Karpas-422 (cell line): Measurements from ENCODE around the gene PSMD2. TPM values are rescaled to one million over a fixed set of nuclear protein-coding genes. Genes with fewer than 3 reads are reported as not detected.

Source experiments
- DNase-seq: peaks from one replicate; pipeline ENCODE4 v3.0.0-alpha.2; 2015
- H2AFZ ChIP-seq: fragments of 200-600 bp; sonication (generic); 2 replicates; pipeline ENCODE4 v1.6.1; 2014; ENCODE audit warnings: antibody characterized with exemption, low read length, mixed read lengths
- H3K27ac ChIP-seq: fragments of 200-600 bp; sonication (generic); 2 replicates; pipeline ENCODE4 v1.5.1; 2014; ENCODE audit warnings: mild to moderate bottlenecking, low read length, moderate library complexity
- H3K27me3 ChIP-seq: fragments of 200-600 bp; sonication (generic); 2 replicates; pipeline ENCODE4 v1.6.1; 2014; ENCODE audit warnings: low read length, mixed read lengths
- H3K36me3 ChIP-seq: fragments of 200-600 bp; sonication (generic); 2 replicates; pipeline ENCODE4 v1.6.1; 2014; ENCODE audit warnings: low read length, mixed read lengths; ENCODE audit not compliant: insufficient read depth
- H3K4me1 ChIP-seq: fragments of 200-600 bp; sonication (generic); 2 replicates; pipeline ENCODE4 v1.6.1; 2014; ENCODE audit warnings: mild to moderate bottlenecking, low read length, mixed read lengths
- H3K4me2 ChIP-seq: fragments of 200-600 bp; sonication (generic); 2 replicates; pipeline ENCODE4 v1.6.1; 2014; ENCODE audit warnings: low read length, low read depth, mild to moderate bottlenecking; ENCODE audit not compliant: poor library complexity, severe bottlenecking
- H3K4me3 ChIP-seq: fragments of 200-600 bp; sonication (generic); 2 replicates; pipeline ENCODE4 v1.5.1; 2014; ENCODE audit warnings: mild to moderate bottlenecking, antibody characterized with exemption, low read length, mixed read lengths
- H3K79me2 ChIP-seq: fragments of 200-600 bp; sonication (generic); 2 replicates; pipeline ENCODE4 v1.6.1; 2014; ENCODE audit warnings: mild to moderate bottlenecking, low read length, mixed read lengths
- H3K9ac ChIP-seq: fragments of 200-600 bp; sonication (generic); 2 replicates; pipeline ENCODE4 v1.6.0; 2014; ENCODE audit warnings: low read length
- H3K9me2 ChIP-seq: fragments of 200-600 bp; sonication (generic), shearing (Covaris generic); replicated peaks from 2 replicates; pipeline ENCODE4 v1.6.0; 2014; ENCODE audit warnings: mild to moderate bottlenecking, low read length, moderate library complexity; ENCODE audit not compliant: insufficient read depth
- H3K9me3 ChIP-seq: fragments of 300-700, 200-600 bp; sonication (generic); 2 replicates; pipeline ENCODE4 v1.6.1; 2014; ENCODE audit warnings: low read length, mixed read lengths
- H4K20me1 ChIP-seq: fragments of 200-600 bp; sonication (generic); 2 replicates; pipeline ENCODE4 v1.6.1; 2014; ENCODE audit warnings: mild to moderate bottlenecking, antibody characterized with exemption, low read length, low read depth; ENCODE audit not compliant: insufficient read depth
- total RNA-seq: library from RNA; depleted of rRNA; stranded (reverse); fragments of >200 nt; shearing (Covaris generic); gene quantifications from 2 replicates; pipeline ENCODE4 v1.2.3, GENCODE V29; 2014; ENCODE audit warnings: low replicate concordance

The PSMD2 gene
- total RNA-seq, 1 experiment from 2014 or later = 235 TPM

GRCh38 chr3:184316792-184317191 is 17.8 kb downstream of the PSMD2 start:
- Histone ChIP-seq H3K27ac (no peak overlapping the region; the same call in 1 of the 2 replicates), H3K9me2 (no peaks in the 10 kb centered on the region), H2AFZ (no peak overlapping the region), H3K4me2 (peak overlapping the region; percentile 95), H3K4me1 (peaks cover 32% of the 10 kb centered on the region), H3K79me2 (peaks cover 70% of the 10 kb centered on the region), H3K36me3 (peaks cover 61% of the 10 kb centered on the region), H3K9ac (peak overlapping the region; percentile 99), H3K4me3 (peak overlapping the region; percentile 98), H3K9me3 (no peaks in the 10 kb centered on the region), H4K20me1 (peaks cover 67% of the 10 kb centered on the region), H3K27me3 (no peaks in the 10 kb centered on the region)
- DNase-seq = no peak

- DNase-seq = no peak
- Histone ChIP-seq H2AFZ (no peak overlapping the region), H4K20me1 (peaks cover 71% of the 10 kb centered on the region), H3K36me3 (peaks cover 65% of the 10 kb centered on the region), H3K4me2 (peak overlapping the region; percentile 95), H3K27me3 (no peaks in the 10 kb centered on the region), H3K27ac (no peak overlapping the region), H3K9me3 (no peaks in the 10 kb centered on the region), H3K9ac (peak overlapping the region; percentile 99; the same call in 1 of the 2 replicates), H3K9me2 (no peaks in the 10 kb centered on the region), H3K79me2 (peaks cover 74% of the 10 kb centered on the region), H3K4me3 (0 out of 2 replicates have a peak overlapping the region, but pooled peaks have one; percentile 98), H3K4me1 (peaks cover 32% of the 10 kb centered on the region)
These were observed 18.2 kb downstream of the PSMD2 start for GRCh38 chr3:184317201-184317600.

GRCh38 chr3:184320104-184320445 is 21.0 kb downstream of the PSMD2 start:
- DNase-seq = no peak
- no peak overlapping the region for H3K27ac ChIP-seq
- H3K4me3 ChIP-seq = no peak overlapping the region
- H3K36me3 ChIP-seq = peaks cover 92% of the 10 kb centered on the region
- no peaks in the 10 kb centered on the region for H3K9me2 ChIP-seq
- H3K4me2 ChIP-seq = no peak overlapping the region
- no peak overlapping the region for H2AFZ ChIP-seq
- peaks cover 95% of the 10 kb centered on the region for H4K20me1 ChIP-seq
- no peaks in the 10 kb centered on the region for H3K27me3 ChIP-seq
- H3K79me2 ChIP-seq = peaks cover 89% of the 10 kb centered on the region
- no peaks in the 10 kb centered on the region for H3K9me3 ChIP-seq
- H3K4me1 ChIP-seq = peaks cover 26% of the 10 kb centered on the region
- H3K9ac ChIP-seq = no peak overlapping the region

GRCh38 chr3:184321666-184322065 is 22.6 kb downstream of the PSMD2 start:
- H3K9ac ChIP-seq = no peak overlapping the region
- no peaks in the 10 kb centered on the region for H3K9me2 ChIP-seq
- no peak overlapping the region for H2AFZ ChIP-seq
- DNase-seq = no peak
- H3K4me3 ChIP-seq = no peak overlapping the region
- H3K4me1 ChIP-seq = peaks cover 16% of the 10 kb centered on the region
- no peak overlapping the region for H3K27ac ChIP-seq
- no peaks in the 10 kb centered on the region for H3K9me3 ChIP-seq
- H3K79me2 ChIP-seq = peaks cover 80% of the 10 kb centered on the region
- no peak overlapping the region for H3K4me2 ChIP-seq
- no peaks in the 10 kb centered on the region for H3K27me3 ChIP-seq
- H3K36me3 ChIP-seq = peaks cover 96% of the 10 kb centered on the region
- H4K20me1 ChIP-seq = peaks cover 95% of the 10 kb centered on the region

GRCh38 chr3:184322731-184323487 is 23.9 kb downstream of the PSMD2 start:
- peaks cover 3% of the 10 kb centered on the region for H3K4me1 ChIP-seq
- H3K4me3 ChIP-seq = no peak overlapping the region
- peaks cover 68% of the 10 kb centered on the region for H3K79me2 ChIP-seq
- H3K4me2 ChIP-seq = no peak overlapping the region
- H3K9ac ChIP-seq = no peak overlapping the region
- peaks cover 96% of the 10 kb centered on the region for H3K36me3 ChIP-seq
- no peaks in the 10 kb centered on the region for H3K9me3 ChIP-seq
- H3K27me3 ChIP-seq = no peaks in the 10 kb centered on the region
- peaks cover 89% of the 10 kb centered on the region for H4K20me1 ChIP-seq
- H3K9me2 ChIP-seq = no peaks in the 10 kb centered on the region
- no peak overlapping the region for H2AFZ ChIP-seq
- H3K27ac ChIP-seq = no peak overlapping the region
- no peak for DNase-seq

- Histone ChIP-seq H3K9ac (no peak overlapping the region), H3K27ac (no peak overlapping the region), H3K36me3 (peaks cover 95% of the 10 kb centered on the region), H3K79me2 (peaks cover 60% of the 10 kb centered on the region), H4K20me1 (peaks cover 88% of the 10 kb centered on the region), H3K9me2 (no peaks in the 10 kb centered on the region), H3K4me2 (no peak overlapping the region), H3K27me3 (no peaks in the 10 kb centered on the region), H2AFZ (no peak overlapping the region), H3K9me3 (no peaks in the 10 kb centered on the region), H3K4me1 (no peaks in the 10 kb centered on the region), H3K4me3 (no peak overlapping the region)
- DNase-seq = no peak
These were observed 24.7 kb downstream of the PSMD2 start for GRCh38 chr3:184323696-184324095.

- H3K27ac ChIP-seq = no peak overlapping the region
- no peak overlapping the region for H3K9ac ChIP-seq
- H3K4me2 ChIP-seq = no peak overlapping the region
- no peak overlapping the region for H2AFZ ChIP-seq
- H3K27me3 ChIP-seq = no peaks in the 10 kb centered on the region
- H3K9me2 ChIP-seq = no peaks in the 10 kb centered on the region
- peaks cover 45% of the 10 kb centered on the region for H3K79me2 ChIP-seq
- peaks cover 95% of the 10 kb centered on the region for H3K36me3 ChIP-seq
- H4K20me1 ChIP-seq = peaks cover 88% of the 10 kb centered on the region
- no peaks in the 10 kb centered on the region for H3K9me3 ChIP-seq
- no peaks in the 10 kb centered on the region for H3K4me1 ChIP-seq
- DNase-seq = no peak
- no peak overlapping the region for H3K4me3 ChIP-seq
These were observed 26.2 kb downstream of the PSMD2 start for GRCh38 chr3:184325269-184325668.

- Histone ChIP-seq H3K9me2 (no peaks in the 10 kb centered on the region), H2AFZ (no peak overlapping the region), H3K36me3 (peaks cover 92% of the 10 kb centered on the region), H3K4me2 (no peak overlapping the region), H3K4me1 (no peaks in the 10 kb centered on the region), H3K27ac (no peak overlapping the region), H3K9ac (no peak overlapping the region), H3K27me3 (no peaks in the 10 kb centered on the region), H4K20me1 (peaks cover 83% of the 10 kb centered on the region), H3K4me3 (no peak overlapping the region), H3K9me3 (no peaks in the 10 kb centered on the region), H3K79me2 (peaks cover 40% of the 10 kb centered on the region)
- no peak for DNase-seq
These were observed 26.8 kb downstream of the PSMD2 start for GRCh38 chr3:184325715-184326369.
